OCI-LY1 (cell line): ENCODE measurements around the gene CST8.

Experiments
- H2AFZ ChIP-seq: fragments of 200-600 bp; sonication (generic), shearing (Covaris generic); 2 replicates; pipeline ENCODE4 v1.6.0; 2014; ENCODE audit warnings: antibody characterized with exemption, mild to moderate bottlenecking, low read length
- H3F3A ChIP-seq: fragments of 200-600 bp; sonication (generic), shearing (Covaris generic); 2 replicates; pipeline ENCODE4 v1.6.0; 2014; ENCODE audit warnings: mild to moderate bottlenecking, antibody characterized with exemption, low read length, moderate library complexity; ENCODE audit not compliant: insufficient read depth
- H3K27ac ChIP-seq: fragments of 200-600 bp; sonication (generic); 2 replicates; pipeline ENCODE4 v1.5.1; 2014; ENCODE audit warnings: low read length, mixed run types, mild to moderate bottlenecking, low read depth; ENCODE audit not compliant: poor library complexity, severe bottlenecking
- H3K27me3 ChIP-seq: fragments of 200-600 bp; sonication (generic); 2 replicates; pipeline ENCODE4 v1.6.0; 2014; ENCODE audit warnings: antibody characterized with exemption, mild to moderate bottlenecking, low read length, moderate library complexity; ENCODE audit not compliant: insufficient read depth
- H3K36me3 ChIP-seq: fragments of 200-600 bp; sonication (generic); 2 replicates; pipeline ENCODE4 v1.6.1; 2014; ENCODE audit warnings: mild to moderate bottlenecking, antibody characterized with exemption, low read length, moderate library complexity, mixed read lengths; ENCODE audit not compliant: insufficient read depth
- H3K4me1 ChIP-seq: fragments of 200-600 bp; sonication (generic); 2 replicates; pipeline ENCODE4 v1.5.1; 2014; ENCODE audit warnings: mild to moderate bottlenecking, low read length, moderate library complexity; ENCODE audit not compliant: insufficient read depth, severe bottlenecking
- H3K4me2 ChIP-seq: fragments of 200-600 bp; sonication (generic), shearing (Covaris generic); 2 replicates; pipeline ENCODE4 v1.6.1; 2014; ENCODE audit warnings: low read length
- H3K4me3 ChIP-seq: fragments of 200-600 bp; sonication (generic); 2 replicates; pipeline ENCODE4 v1.5.1; 2014; ENCODE audit warnings: low read length, low read depth, mild to moderate bottlenecking, mixed read lengths; ENCODE audit not compliant: poor library complexity, severe bottlenecking
- H3K79me2 ChIP-seq: fragments of 200-600 bp; shearing (Covaris generic); 2 replicates; pipeline ENCODE4 v1.6.1; 2016; ENCODE audit warnings: mixed run types, low read length, mixed read lengths; ENCODE audit not compliant: insufficient read depth
- H3K9ac ChIP-seq: fragments of 200-600 bp; sonication (generic), shearing (Covaris generic); 2 replicates; pipeline ENCODE4 v1.6.1; 2014; ENCODE audit warnings: mild to moderate bottlenecking, low read length, mixed read lengths
- H3K9me2 ChIP-seq: fragments of 200-600 bp; sonication (generic), shearing (Covaris generic); 2 replicates; pipeline ENCODE4 v1.6.1; 2014; ENCODE audit warnings: low read depth, mild to moderate bottlenecking, low read length, mixed read lengths
- H3K9me3 ChIP-seq: fragments of 200-600 bp; shearing (Covaris generic); 2 replicates; pipeline ENCODE4 v1.6.1; 2014; ENCODE audit warnings: low read length, mixed read lengths
- H4K20me1 ChIP-seq: fragments of 200-600 bp; sonication (generic), shearing (Covaris generic); 2 replicates; pipeline ENCODE4 v1.6.0; 2016; ENCODE audit warnings: mild to moderate bottlenecking, low read length; ENCODE audit not compliant: insufficient read depth
- CTCF ChIP-seq: fragments of 200-600 bp; sonication (generic), shearing (Covaris generic); IDR thresholded peaks from 2 replicates; pipeline ENCODE4 v1.5.1; 2017; ENCODE audit warnings: mild to moderate bottlenecking, antibody characterized with exemption, low read length, moderate library complexity, mixed read lengths
- EZH2 ChIP-seq: fragments of 200-600 bp; sonication (generic), shearing (Covaris generic); IDR thresholded peaks from 2 replicates; pipeline ENCODE4 v1.8.0; 2017; ENCODE audit warnings: borderline replicate concordance, mixed run types, mild to moderate bottlenecking, antibody characterized with exemption, low read length, moderate library complexity, mixed read lengths

CST8 gene

GRCh38 chr20:23448167-23448566 lies 42.8 kb upstream of the CST8 start:
- Histone ChIP-seq H3F3A (no peaks in the 10 kb centered on the region), H3K9ac (no peak overlapping the region), H2AFZ (no peak overlapping the region), H3K27me3 (peaks cover 8% of the 10 kb centered on the region; the same call in 1 of the 2 replicates), H3K4me1 (no peaks in the 10 kb centered on the region), H3K27ac (no peak overlapping the region), H3K9me2 (no peaks in the 10 kb centered on the region), H3K36me3 (no peaks in the 10 kb centered on the region), H3K79me2 (no peaks in the 10 kb centered on the region), H3K4me2 (no peak overlapping the region), H4K20me1 (no peaks in the 10 kb centered on the region), H3K4me3 (no peak overlapping the region), H3K9me3 (no peaks in the 10 kb centered on the region)
- no peak for TF ChIP-seq EZH2
- no peak for TF ChIP-seq CTCF

DNA sequence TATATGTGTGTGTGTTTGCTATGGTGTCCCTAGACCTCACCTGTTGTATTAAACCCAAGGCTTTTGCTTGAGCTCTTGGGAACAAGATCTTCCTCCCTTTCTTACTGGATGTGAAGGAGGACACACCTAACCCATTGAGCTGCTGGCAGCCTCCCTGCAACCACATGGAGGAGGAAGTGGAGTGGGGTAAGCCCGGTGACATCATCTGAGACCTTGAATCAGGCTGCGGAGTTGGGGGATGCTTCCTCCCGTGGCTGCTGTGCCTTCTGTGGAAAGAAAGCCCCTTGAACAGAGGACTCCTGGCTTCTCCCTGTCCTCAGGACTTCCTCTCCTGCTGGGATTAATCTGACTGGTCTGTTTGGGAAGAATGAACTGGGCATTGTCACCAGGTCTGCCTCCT lies 41.5 kb upstream of the CST8 start:
- no peaks in the 10 kb centered on the region for H3K36me3 ChIP-seq
- no peaks in the 10 kb centered on the region for H3K79me2 ChIP-seq
- H3K9me2 ChIP-seq, result no peaks in the 10 kb centered on the region
- no peak overlapping the region for H3K4me3 ChIP-seq
- H3K9me3 ChIP-seq, result no peaks in the 10 kb centered on the region
- no peaks in the 10 kb centered on the region for H3K4me1 ChIP-seq
- no peak overlapping the region for H3K9ac ChIP-seq
- H2AFZ ChIP-seq, result no peak overlapping the region
- no peak overlapping the region for H3K4me2 ChIP-seq
- peaks cover 8% of the 10 kb centered on the region; the same call in 1 of the 2 replicates for H3K27me3 ChIP-seq
- H4K20me1 ChIP-seq, result no peaks in the 10 kb centered on the region
- H3F3A ChIP-seq, result no peaks in the 10 kb centered on the region
- TF ChIP-seq CTCF (no peak), EZH2 (no peak)
- H3K27ac ChIP-seq, result no peak overlapping the region

DNA sequence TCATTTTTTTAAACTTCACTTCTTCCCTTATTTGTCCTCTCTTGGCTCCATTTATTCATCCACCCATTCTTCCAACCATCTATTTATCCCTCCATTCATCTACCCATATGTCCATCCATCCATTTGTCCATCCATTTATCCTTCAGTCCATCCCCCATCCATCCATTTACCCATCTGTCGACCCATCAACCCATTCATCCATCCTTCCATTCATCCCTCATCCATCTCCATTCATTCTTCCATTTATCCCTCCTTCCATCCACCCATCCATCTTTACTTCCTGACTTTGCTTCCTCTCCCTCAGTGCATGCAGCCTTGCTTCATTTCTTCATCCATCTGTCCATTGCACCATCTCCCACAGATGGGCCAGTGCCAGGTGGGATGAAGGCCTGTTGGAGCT lies 40.0 kb upstream of the CST8 start:
- Histone ChIP-seq H4K20me1 (no peaks in the 10 kb centered on the region), H2AFZ (no peak overlapping the region), H3K79me2 (no peaks in the 10 kb centered on the region), H3K27ac (no peak overlapping the region), H3F3A (no peaks in the 10 kb centered on the region), H3K27me3 (peaks cover 8% of the 10 kb centered on the region; the same call in 1 of the 2 replicates), H3K9ac (no peak overlapping the region), H3K4me2 (no peak overlapping the region), H3K9me2 (no peaks in the 10 kb centered on the region), H3K4me1 (no peaks in the 10 kb centered on the region), H3K4me3 (no peak overlapping the region), H3K36me3 (no peaks in the 10 kb centered on the region), H3K9me3 (no peaks in the 10 kb centered on the region)
- TF ChIP-seq CTCF, result no peak
- no peak for TF ChIP-seq EZH2
